Skeletal muscle satellite cell (primary cell): ENCODE results near the gene SLC36A3.
"Not testable (repeated sequence)": the region's sequence is repeated elsewhere in the genome, so short reads cannot be mapped to it uniquely, and the experiment has no call there.

Source experiments
- H3K27me3 ChIP-seq: 2 replicates; pipeline ENCODE4 v1.7.0; 2013; ENCODE audit warnings: low read length; ENCODE audit not compliant: control insufficient read depth, insufficient read depth
- H3K36me3 ChIP-seq: 2 replicates; pipeline ENCODE4 v1.7.0; 2013; ENCODE audit warnings: mild to moderate bottlenecking, control low read depth, low read length; ENCODE audit not compliant: insufficient read depth
- H3K4me1 ChIP-seq: 2 replicates; pipeline ENCODE4 v1.7.0; 2013; ENCODE audit warnings: low read length; ENCODE audit not compliant: control insufficient read depth, insufficient read depth
- H3K4me2 ChIP-seq: 2 replicates; pipeline ENCODE4 v1.7.0; 2013; ENCODE audit warnings: mild to moderate bottlenecking, low read length
- H3K4me3 ChIP-seq: 2 replicates; pipeline ENCODE4 v1.7.0; 2013; ENCODE audit warnings: low read length
- H3K9ac ChIP-seq: 2 replicates; pipeline ENCODE4 v1.7.0; 2013; ENCODE audit warnings: mild to moderate bottlenecking, low read depth, low read length, moderate library complexity
- H3K9me3 ChIP-seq: replicated peaks from 2 replicates; pipeline ENCODE4 v1.7.0; 2013; ENCODE audit warnings: mild to moderate bottlenecking, control low read depth, low read length

SLC36A3 gene

GRCh38 chr5:151326266-151326665, 22.7 kb upstream of the SLC36A3 start:
- Histone ChIP-seq H3K4me2 (no peak overlapping the region), H3K9me3 (no peaks in the 10 kb centered on the region), H3K36me3 (no peaks in the 10 kb centered on the region), H3K9ac (no peak overlapping the region), H3K27me3 (peaks cover 13% of the 10 kb centered on the region), H3K4me3 (no peak overlapping the region), H3K4me1 (no peaks in the 10 kb centered on the region)

GRCh38 chr5:151320481-151320880, 16.9 kb upstream of the SLC36A3 start:
- H3K27me3 ChIP-seq: no peaks in the 10 kb centered on the region
- no peaks in the 10 kb centered on the region for H3K9me3 ChIP-seq
- no peak overlapping the region for H3K4me2 ChIP-seq
- H3K4me1 ChIP-seq: no peaks in the 10 kb centered on the region
- H3K9ac ChIP-seq: no peak overlapping the region
- no peaks in the 10 kb centered on the region for H3K36me3 ChIP-seq
- H3K4me3 ChIP-seq: no peak overlapping the region

- Histone ChIP-seq H3K4me3 (no peak overlapping the region), H3K4me1 (no peaks in the 10 kb centered on the region), H3K27me3 (peaks cover 3% of the 10 kb centered on the region), H3K4me2 (no peak overlapping the region), H3K9me3 (no peaks in the 10 kb centered on the region), H3K9ac (no peak overlapping the region), H3K36me3 (no peaks in the 10 kb centered on the region)
Measured at GRCh38 chr5:151318850-151319732, 15.5 kb upstream of the SLC36A3 start.

GRCh38 chr5:151317871-151318270, 14.3 kb upstream of the SLC36A3 start:
- no peak overlapping the region for H3K4me3 ChIP-seq
- no peak overlapping the region for H3K9ac ChIP-seq
- H3K4me1 ChIP-seq: no peaks in the 10 kb centered on the region
- no peaks in the 10 kb centered on the region for H3K9me3 ChIP-seq
- no peak overlapping the region for H3K4me2 ChIP-seq
- H3K27me3 ChIP-seq: peaks cover 3% of the 10 kb centered on the region
- no peaks in the 10 kb centered on the region for H3K36me3 ChIP-seq

- no peak overlapping the region for H3K9ac ChIP-seq
- H3K36me3 ChIP-seq: no peaks in the 10 kb centered on the region
- no peaks in the 10 kb centered on the region for H3K4me1 ChIP-seq
- peaks cover 3% of the 10 kb centered on the region for H3K27me3 ChIP-seq
- no peak overlapping the region for H3K4me3 ChIP-seq
- no peaks in the 10 kb centered on the region for H3K9me3 ChIP-seq
- no peak overlapping the region for H3K4me2 ChIP-seq
Measured at GRCh38 chr5:151315998-151316597, 12.5 kb upstream of the SLC36A3 start.

GRCh38 chr5:151313357-151313756, 9.8 kb upstream of the SLC36A3 start:
- no peak overlapping the region for H3K4me2 ChIP-seq
- no peaks in the 10 kb centered on the region for H3K4me1 ChIP-seq
- peaks cover 3% of the 10 kb centered on the region for H3K27me3 ChIP-seq
- no peaks in the 10 kb centered on the region for H3K36me3 ChIP-seq
- no peaks in the 10 kb centered on the region for H3K9me3 ChIP-seq
- H3K4me3 ChIP-seq: no peak overlapping the region
- no peak overlapping the region for H3K9ac ChIP-seq

GRCh38 chr5:151312756-151313324, 9.3 kb upstream of the SLC36A3 start:
- no peaks in the 10 kb centered on the region for H3K9me3 ChIP-seq
- no peaks in the 10 kb centered on the region for H3K4me1 ChIP-seq
- no peak overlapping the region for H3K9ac ChIP-seq
- no peak overlapping the region for H3K4me3 ChIP-seq
- no peak overlapping the region for H3K4me2 ChIP-seq
- H3K36me3 ChIP-seq: no peaks in the 10 kb centered on the region
- H3K27me3 ChIP-seq: peaks cover 7% of the 10 kb centered on the region

GRCh38 chr5:151310932-151311331, 7.4 kb upstream of the SLC36A3 start:
- Histone ChIP-seq H3K4me2 (no peak overlapping the region), H3K9me3 (no peaks in the 10 kb centered on the region), H3K4me1 (no peaks in the 10 kb centered on the region), H3K27me3 (peaks cover 14% of the 10 kb centered on the region), H3K36me3 (no peaks in the 10 kb centered on the region), H3K4me3 (no peak overlapping the region), H3K9ac (no peak overlapping the region)

- H3K9ac ChIP-seq, H3K36me3 ChIP-seq, H3K4me1 ChIP-seq, H3K9me3 ChIP-seq, H3K4me3 ChIP-seq, H3K4me2 ChIP-seq: not testable (repeated sequence)
- H3K27me3 ChIP-seq: peaks cover 11% of the 10 kb centered on the region
Measured at GRCh38 chr5:151309821-151310220, 6.3 kb upstream of the SLC36A3 start.

GRCh38 chr5:151309266-151309665, 5.7 kb upstream of the SLC36A3 start:
- H3K4me1 ChIP-seq, H3K4me3 ChIP-seq, H3K9me3 ChIP-seq, H3K9ac ChIP-seq, H3K36me3 ChIP-seq, H3K4me2 ChIP-seq: not testable (repeated sequence)
- H3K27me3 ChIP-seq: peaks cover 11% of the 10 kb centered on the region

GRCh38 chr5:151298063-151298855, 5.3 kb downstream of the SLC36A3 start:
- Histone ChIP-seq H3K4me1 (no peaks in the 10 kb centered on the region), H3K36me3 (no peaks in the 10 kb centered on the region), H3K9me3 (no peaks in the 10 kb centered on the region), H3K9ac (no peak overlapping the region), H3K27me3 (peaks cover 4% of the 10 kb centered on the region), H3K4me3 (no peak overlapping the region), H3K4me2 (no peak overlapping the region)
